ENCODE measurements around the gene APCDD1. TPM values are rescaled to one million over a fixed set of nuclear protein-coding genes. Genes with fewer than 3 reads are reported as not detected.
"Not testable (repeated sequence)": the region's sequence is repeated elsewhere in the genome, so short reads cannot be mapped to it uniquely, and the experiment has no call there.

Gene APCDD1
- total RNA-seq, 1 donor from 2014 or later = 171 TPM

DNA sequence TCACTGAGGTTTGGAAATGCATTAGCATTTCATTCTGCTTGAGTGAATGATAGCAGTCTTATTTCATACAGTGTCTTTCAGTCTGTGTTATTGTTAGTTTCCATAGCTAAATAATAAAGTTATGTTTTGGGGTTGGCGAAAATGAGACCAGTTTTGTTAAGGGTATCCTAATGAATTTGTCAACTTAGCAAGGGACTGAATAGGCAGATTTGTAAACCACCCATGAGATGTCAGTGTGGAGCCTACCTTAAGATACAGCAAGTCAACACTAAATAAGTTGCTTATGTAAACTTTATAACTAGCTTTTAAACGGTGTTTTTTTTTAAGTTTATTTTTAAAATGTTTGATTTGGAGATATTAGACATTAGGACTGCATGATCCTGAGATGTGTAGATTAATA, 83.3 kb downstream of the APCDD1 start:
- Mint-ChIP-seq H3K36me3 (ENCODE audit: unreplicated experiment) (no peaks in the 10 kb centered on the region), H3K4me1 (ENCODE audit: low read depth, unreplicated experiment) (peaks cover 1% of the 10 kb centered on the region), H3K27me3 (ENCODE audit: unreplicated experiment) (no peaks in the 10 kb centered on the region), H3K9me3 (ENCODE audit: unreplicated experiment) (peaks cover 1% of the 10 kb centered on the region), H3K27ac (ENCODE audit: unreplicated experiment) (no peak overlapping the region), H3K4me3 (ENCODE audit: unreplicated experiment) (no peak overlapping the region)
- no peak for DNase-seq
- TF ChIP-seq, protein P1, sequence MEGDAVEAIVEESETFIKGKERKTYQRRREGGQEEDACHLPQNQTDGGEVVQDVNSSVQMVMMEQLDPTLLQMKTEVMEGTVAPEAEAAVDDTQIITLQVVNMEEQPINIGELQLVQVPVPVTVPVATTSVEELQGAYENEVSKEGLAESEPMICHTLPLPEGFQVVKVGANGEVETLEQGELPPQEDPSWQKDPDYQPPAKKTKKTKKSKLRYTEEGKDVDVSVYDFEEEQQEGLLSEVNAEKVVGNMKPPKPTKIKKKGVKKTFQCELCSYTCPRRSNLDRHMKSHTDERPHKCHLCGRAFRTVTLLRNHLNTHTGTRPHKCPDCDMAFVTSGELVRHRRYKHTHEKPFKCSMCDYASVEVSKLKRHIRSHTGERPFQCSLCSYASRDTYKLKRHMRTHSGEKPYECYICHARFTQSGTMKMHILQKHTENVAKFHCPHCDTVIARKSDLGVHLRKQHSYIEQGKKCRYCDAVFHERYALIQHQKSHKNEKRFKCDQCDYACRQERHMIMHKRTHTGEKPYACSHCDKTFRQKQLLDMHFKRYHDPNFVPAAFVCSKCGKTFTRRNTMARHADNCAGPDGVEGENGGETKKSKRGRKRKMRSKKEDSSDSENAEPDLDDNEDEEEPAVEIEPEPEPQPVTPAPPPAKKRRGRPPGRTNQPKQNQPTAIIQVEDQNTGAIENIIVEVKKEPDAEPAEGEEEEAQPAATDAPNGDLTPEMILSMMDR (IDR thresholded peaks at IDR 0.05; ENCODE audit: partially characterized antibody, unreplicated experiment) = no peak

DNA sequence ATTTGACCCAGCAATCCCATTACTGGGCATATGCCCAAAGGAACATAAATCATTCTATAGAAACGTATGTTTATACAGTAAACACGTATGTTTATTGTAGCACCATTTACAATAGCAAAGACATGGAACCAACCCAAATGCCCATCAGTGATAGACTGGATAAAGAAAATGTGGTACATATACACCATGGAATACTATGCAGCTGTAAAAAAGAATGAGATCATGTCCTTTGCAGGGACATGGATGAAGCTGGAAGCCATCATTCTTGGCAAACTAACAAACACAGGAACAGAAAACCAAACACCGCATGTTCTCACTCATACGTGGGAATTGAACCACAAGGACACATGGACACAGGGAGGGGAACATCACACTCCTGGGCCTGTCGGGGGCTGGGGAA, 84.7 kb downstream of the APCDD1 start:
- not testable (repeated sequence) for H3K27ac Mint-ChIP-seq (ENCODE audit: unreplicated experiment); H3K4me3 Mint-ChIP-seq (ENCODE audit: unreplicated experiment); H3K27me3 Mint-ChIP-seq (ENCODE audit: unreplicated experiment); DNase-seq; H3K4me1 Mint-ChIP-seq (ENCODE audit: low read depth, unreplicated experiment); H3K9me3 Mint-ChIP-seq (ENCODE audit: unreplicated experiment); H3K36me3 Mint-ChIP-seq (ENCODE audit: unreplicated experiment)

Other genes with a start within 250 kb of the APCDD1 start
- 69.7 TPM for gene NAPG, start 71.4 kb downstream of the APCDD1 start, total RNA-seq (ENCODE audit: unreplicated experiment)